ENCODE measurements around the gene MYL10. TPM values are rescaled to one million over a fixed set of nuclear protein-coding genes. Genes with fewer than 3 reads are reported as not detected.
A peak's percentile ranks its signal among the peaks of the same experiment; 100 is the strongest.
"Not testable (repeated sequence)": the region's sequence is repeated elsewhere in the genome, so short reads cannot be mapped to it uniquely, and the experiment has no call there.

Gene MYL10
- total RNA-seq, 1 experiment from 2014 or later = not detected

DNA sequence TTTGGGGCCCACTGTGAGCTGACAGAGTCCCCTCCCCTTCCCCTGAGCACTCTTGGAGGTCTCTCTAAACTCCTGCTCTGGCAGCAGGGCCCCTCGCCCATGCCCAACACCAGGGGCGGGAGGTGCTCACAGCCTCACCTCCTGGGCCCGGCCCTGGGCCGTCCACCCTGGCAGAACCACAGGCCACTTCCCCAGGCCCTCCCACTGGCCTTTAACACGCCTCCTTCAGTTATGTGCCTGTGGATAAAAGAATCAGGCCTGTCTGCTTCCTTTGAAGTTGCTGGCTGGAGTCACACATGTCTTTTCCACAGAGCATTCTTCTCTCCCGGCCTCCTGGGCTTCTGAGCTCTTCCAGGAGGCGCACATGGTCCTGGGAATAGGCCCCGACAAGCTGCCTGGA is 10.2 kb downstream of the MYL10 start:
- DNase-seq (ENCODE audit: low spot score) = no peak

DNA sequence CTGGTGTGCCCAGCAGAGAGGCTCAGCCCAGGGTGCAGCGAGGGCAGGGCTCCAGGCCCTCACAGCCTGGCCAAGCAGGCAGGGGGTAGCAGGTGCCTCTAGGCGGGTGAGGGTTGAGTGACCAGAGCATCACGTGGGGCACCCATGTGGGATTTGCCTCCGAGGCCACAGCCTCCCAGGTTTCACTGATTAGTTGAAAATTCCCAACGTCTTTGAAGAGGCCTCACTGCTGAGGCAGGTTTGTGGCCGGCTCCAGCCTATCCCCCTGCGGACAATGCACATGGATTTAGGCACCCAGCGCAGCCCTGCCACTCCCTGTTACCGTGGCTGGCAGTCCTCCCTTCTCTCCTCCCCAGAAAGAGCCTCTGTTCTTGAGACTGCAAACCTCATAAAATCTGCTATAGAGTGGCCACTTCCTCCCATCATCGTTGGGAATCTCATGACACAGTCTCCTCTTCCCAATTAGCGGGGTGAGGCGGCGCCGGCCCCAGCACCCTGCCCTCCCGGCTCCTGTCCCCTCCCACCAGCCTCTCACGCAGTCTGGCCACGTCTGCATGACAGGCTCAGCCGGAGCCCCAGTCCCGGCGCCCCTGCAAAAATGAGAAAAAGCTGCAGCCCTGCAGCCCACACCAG is 10.8 kb downstream of the MYL10 start:
- DNase-seq (ENCODE audit: low spot score) = no peak

DNA sequence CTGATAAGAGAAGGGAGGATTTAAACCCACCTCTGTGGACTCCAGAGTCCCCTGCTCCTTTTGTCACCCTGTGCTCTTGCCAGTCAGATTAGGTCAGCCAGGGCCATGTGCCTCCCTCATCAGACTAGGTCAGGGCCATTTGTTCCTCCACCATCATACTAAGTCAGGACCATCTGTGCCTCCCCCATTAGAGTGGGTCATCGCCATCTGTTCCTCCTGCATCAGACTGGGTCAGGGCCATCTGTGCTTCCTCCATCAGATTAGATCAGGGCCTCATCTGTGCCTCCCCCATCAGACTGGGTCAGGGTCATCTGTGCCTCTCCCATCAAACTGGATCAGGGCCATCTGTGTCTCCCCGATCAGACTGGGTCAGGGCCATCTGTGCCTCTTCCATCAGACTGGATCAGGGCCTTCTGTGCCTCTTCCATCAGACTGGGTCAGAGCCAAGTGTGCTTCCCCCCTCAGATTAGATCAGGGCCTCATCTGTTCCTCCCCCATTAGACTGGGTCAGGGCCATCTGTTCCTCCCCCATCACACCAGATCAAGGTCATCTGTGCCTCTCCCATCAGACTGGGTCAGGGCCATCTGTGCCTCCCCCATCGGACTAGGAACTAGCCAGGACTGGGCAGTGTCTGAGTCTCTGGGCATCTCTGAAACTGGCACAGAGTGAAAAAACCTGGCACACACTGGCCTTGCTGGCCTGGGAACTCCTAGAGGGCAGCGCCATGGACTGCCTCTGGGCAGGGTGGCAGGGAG is 11.5 kb downstream of the MYL10 start:
- no peak for DNase-seq (ENCODE audit: low spot score)

DNA sequence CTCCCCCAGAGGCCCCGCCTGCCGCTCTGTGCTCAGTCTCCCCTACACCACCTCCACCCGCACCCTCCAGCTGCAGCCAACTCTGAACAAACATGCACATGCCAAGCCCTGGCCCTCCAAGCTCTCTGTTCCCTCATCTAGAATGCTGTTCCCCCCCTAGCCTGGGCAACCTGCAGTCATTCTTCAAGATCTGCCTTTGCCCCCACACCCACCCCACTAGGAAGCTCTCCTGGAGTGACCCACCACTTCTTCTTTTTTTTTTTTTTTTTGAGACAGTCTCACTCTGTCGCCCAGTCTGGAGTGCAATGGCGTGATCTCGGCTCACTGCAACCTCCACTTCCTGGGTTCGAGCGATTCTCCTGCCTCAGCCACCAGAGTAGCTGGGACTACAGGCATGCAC is 13.7 kb downstream of the MYL10 start:
- DNase-seq (ENCODE audit: low spot score) = no peak

GRCh38 chr7:101614939-101615302 is 14.2 kb downstream of the MYL10 start:
- DNase-seq (ENCODE audit: low spot score) = no peak

DNA sequence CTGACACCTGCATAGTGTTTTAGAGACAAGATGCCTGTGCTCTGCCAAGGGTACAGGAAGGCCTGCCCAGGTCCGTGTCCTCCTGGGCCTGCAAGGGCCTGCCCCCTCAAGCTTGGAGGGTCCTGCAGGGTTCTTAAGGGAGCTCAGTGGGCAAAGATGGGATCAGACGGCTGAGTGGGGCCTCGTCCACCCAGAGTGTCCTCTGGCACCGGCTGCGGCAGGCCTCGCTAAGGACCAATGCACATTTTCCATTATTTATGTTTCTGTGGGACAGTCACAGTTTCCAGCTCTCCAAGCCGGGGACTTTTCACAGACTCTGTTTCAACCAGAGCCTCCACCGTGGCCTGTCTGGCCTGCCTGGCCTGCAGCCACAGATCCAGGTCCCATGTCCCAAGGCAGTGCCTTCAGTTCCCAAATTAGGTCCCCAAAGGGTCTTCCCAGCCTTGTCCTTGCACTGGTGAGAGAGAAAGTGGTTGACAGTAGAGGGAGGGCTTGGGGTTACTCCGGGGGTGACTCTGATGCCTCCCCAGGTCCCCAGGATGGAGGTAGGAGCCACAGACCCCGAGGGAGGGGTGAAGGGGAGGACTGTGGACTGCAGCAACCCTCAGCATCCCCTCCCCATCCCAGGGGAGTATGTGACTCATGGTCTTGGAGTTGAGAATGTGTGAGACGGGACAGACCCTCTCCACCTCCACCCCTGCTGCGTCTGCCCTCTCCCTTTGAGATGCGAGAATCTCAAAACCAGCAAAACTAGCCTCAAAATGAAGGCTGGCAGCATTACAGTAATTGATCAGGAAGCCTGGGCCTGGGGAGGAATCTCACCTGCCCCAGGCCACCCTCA is 14.8 kb downstream of the MYL10 start:
- DNase-seq (ENCODE audit: low spot score) = no peak

GRCh38 chr7:101612885-101613515 is 16.1 kb downstream of the MYL10 start:
- DNase-seq (ENCODE audit: low spot score) = no peak

DNA sequence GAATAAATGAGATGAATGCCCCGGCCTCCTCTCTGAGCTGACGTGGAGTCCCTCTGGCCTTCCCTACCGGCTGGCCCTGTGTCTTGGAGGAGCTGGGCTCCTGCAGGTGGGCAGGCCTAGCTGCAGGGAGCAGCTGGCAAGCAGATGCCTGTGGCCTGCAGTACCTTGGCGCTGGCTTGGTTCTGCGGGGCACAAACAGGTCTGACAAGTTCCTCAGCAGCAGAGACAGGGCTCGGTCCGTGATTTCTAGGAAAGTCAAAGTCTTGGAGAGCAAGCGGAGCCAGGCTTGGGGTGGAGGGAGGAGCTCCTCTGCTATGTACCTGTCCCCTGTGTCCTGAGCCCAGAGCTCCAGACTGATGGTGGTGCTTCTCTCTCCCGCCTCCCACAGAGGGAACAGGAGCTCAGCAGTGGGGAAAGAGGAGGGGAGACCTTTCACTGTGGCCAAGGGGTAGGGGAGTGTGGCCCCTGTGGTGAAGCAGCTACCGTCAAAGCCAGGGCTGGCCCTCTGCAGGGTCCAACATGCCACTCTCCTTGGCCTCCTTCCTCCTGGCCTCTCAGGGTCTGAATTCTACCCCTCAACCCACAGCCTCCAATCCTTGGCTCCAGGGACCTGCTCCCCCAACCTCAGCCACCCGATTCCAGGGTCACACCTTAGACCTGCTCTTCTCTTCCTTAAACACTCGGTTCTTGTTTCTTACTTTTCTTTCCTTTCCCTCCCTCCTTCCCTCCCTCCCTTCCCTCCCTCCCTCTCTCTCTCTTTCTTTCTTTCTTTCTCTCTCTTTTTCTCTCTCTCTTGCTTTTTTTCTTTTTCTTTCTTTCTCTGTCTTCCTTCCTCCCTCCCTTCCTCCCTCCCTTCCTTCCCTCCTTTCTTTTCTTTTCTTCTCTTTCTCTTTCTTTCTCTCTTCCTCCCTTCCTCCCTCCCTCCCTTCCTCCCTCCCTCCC is 20.1 kb downstream of the MYL10 start:
- DNase-seq (ENCODE audit: low spot score) = no peak

GRCh38 chr7:101606498-101606923 is 22.6 kb downstream of the MYL10 start:
- DNase-seq (ENCODE audit: low spot score) = no peak

DNA sequence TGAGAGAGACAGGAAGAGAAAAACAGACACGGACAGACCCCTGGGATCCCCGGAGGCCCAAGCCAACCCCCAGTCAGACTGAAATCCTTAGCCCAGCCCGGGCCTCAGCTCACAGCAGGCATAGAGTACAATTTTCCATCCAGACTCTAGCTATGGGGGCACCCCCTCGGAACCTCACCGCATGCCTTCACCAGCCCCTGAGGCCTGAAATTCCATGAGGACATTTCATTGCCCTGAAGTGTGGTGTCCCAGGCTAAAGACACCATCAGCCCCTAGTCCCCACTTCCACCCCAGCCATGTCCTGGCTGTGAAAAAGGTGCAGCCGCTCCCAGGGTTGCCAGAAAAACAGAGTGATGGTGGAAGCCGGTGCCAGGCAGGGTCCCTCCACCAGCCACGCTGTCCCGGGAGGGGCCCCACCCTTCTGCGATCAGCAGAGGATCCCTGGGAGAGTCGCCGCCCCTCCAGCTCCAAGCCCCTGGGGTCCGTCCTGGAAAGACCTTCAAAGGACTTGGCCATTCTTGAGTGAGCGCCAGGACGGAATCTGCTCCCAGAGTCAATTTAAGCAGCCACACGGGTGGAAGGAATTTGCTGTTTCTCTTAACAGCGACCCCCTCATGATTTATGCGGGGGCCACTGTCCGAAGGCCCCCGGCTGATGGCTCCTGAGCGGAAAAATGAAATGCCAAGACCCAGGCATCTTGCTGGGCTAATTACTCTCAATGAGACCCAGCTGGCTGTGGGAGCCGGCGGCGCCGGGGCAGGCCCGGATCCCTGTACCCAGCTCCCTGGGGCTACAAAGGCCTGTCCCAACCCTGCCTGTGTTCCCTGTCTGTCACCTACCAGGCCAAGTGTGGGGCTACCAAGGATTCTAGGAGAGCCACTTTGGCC is 23.2 kb downstream of the MYL10 start:
- no peak for DNase-seq (ENCODE audit: low spot score)

GRCh38 chr7:101604934-101605332 is 24.2 kb downstream of the MYL10 start:
- DNase-seq (ENCODE audit: low spot score) = not testable (repeated sequence)

GRCh38 chr7:101604331-101604933 is 24.7 kb downstream of the MYL10 start:
- DNase-seq (ENCODE audit: low spot score) = no peak

- peak; percentile 71 for DNase-seq (ENCODE audit: low spot score)
These were observed 26.4 kb downstream of the MYL10 start for GRCh38 chr7:101602484-101603241.

DNA sequence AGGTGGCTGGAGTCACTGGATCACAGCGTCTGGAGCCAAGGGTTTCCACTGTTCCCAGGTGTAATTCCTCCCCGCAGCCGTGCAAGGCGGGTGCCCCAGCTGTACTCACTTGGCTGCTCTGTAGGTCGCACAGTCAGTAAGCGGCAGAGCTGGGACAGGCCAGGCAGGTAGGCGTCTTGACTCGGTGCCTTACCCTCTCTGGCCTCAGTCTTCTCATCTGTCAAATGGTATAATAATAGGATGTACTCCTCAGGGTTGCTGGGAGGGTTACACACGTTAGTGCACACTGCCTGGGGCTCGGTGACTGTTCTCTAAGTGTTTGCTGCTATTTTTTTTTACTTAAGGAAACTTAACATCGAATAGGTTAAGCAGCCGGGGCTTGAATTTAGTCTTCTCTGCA is 27.0 kb downstream of the MYL10 start:
- no peak for DNase-seq (ENCODE audit: low spot score)

DNA sequence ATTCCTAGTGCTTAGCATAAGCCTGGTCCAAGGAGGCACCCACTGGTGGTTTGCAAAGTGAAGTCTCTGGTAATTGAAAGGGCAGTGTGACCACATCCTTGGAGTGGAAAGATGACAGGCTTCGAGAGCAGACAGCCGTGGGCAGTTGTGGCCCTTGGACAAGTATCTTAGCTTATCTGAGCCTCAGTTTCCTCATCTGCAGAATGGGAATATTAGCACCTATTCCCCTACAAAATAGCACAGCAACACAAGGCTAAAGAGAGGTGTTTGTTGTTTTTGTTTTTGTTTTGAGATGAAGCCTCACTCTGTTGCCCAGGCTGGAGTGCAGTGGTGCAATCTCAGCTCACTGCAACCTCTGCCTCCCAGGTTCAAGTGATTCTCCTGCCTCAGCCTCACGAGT is 29.3 kb downstream of the MYL10 start:
- DNase-seq (ENCODE audit: low spot score) = no peak

- no peak for DNase-seq (ENCODE audit: low spot score)
These were observed 29.9 kb downstream of the MYL10 start for GRCh38 chr7:101598986-101599771.

DNA sequence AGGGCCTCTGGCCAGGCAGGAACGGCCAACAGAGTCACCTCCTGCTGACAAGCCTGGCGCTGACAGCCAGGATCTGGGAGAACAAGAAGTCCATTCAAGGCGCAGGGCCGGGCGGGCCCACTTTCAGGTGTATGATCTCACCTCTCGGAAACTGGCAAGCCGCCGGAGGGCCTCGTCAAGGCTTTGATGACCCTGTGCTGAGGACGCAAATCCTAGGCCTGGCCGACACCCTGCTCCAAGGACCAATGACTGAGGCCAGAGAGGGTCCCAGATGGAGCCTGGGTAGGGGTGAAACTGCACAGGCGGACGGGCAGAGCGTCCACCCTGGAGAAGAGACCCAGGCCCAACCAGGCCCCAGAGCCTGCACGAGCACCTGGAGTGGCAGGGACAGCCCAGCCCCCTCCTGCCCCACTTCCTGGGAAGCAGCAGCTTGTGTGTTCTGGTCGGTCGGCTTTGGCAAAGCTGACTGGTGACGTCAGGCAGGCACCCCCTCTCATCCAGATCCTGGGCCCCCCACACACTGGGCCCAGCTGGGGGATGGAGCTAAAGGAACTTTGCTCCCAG is 30.6 kb downstream of the MYL10 start:
- no peak for DNase-seq (ENCODE audit: low spot score)

DNA sequence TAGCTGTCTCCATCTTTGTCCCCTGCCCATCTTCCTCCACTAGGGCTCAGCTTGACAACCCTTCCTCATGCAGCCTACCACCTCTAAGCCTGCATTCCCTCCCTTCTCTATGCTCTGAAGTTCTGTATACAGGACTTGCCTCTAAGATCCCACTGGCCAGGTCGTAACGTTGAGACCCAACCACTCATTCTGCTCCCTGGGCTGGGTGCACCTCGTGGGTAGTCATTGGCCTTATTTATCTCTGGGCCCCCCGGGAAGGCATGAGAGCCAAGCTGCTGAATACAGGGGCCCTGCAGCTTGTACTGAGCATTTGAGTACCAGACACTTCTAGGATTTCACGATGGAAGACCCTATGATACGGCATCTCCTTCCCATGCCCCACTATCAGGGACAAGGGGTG is 31.2 kb downstream of the MYL10 start:
- no peak for DNase-seq (ENCODE audit: low spot score)

Measured in H4 (cell line).